Mesothelial cell of epicardium (in vitro differentiated cells): ENCODE measurements around the gene CDC42EP4. TPM values are rescaled to one million over a fixed set of nuclear protein-coding genes. Genes with fewer than 3 reads are reported as not detected.

Source experiments
- DNase-seq, 2 experiments: peaks; one replicate each; pipeline ENCODE4 v3.0.0; 2021; ENCODE audit warnings: low spot score in 2 of 2; ENCODE audit not compliant: unreplicated experiment in 2 of 2
- H3K27ac Mint-ChIP-seq: 2 replicates; pipeline ENCODE4 v1.8.0; 2021; ENCODE audit warnings: mixed read lengths
- H3K27me3 Mint-ChIP-seq: 2 replicates; pipeline ENCODE4 v1.8.0; 2021; ENCODE audit warnings: low read depth, mixed read lengths
- H3K36me3 Mint-ChIP-seq: 2 replicates; pipeline ENCODE4 v1.8.0; 2021; ENCODE audit warnings: mixed read lengths
- H3K4me1 Mint-ChIP-seq: 2 replicates; pipeline ENCODE4 v1.8.0; 2021; ENCODE audit warnings: mixed read lengths
- H3K4me3 Mint-ChIP-seq: 2 replicates; pipeline ENCODE4 v1.8.0; 2021; ENCODE audit warnings: mild to moderate bottlenecking, moderate library complexity, mixed read lengths
- H3K9me3 Mint-ChIP-seq: 2 replicates; pipeline ENCODE4 v1.8.0; 2021; ENCODE audit warnings: mixed read lengths
- total RNA-seq: library from RNA; stranded (reverse); gene quantifications from 3 replicates; pipeline ENCODE4 v1.2.1, GENCODE V29; 2021
- TF ChIP-seq, protein P1 (sequence below): fragments of 200-600 bp; sonication (generic); IDR thresholded peaks from one replicate; pipeline ENCODE4 v1.5.0; 2021; ENCODE audit warnings: antibody characterized with exemption; ENCODE audit not compliant: unreplicated experiment

Gene CDC42EP4
- total RNA-seq, 1 donor from 2014 or later = 70.3 TPM

DNA sequence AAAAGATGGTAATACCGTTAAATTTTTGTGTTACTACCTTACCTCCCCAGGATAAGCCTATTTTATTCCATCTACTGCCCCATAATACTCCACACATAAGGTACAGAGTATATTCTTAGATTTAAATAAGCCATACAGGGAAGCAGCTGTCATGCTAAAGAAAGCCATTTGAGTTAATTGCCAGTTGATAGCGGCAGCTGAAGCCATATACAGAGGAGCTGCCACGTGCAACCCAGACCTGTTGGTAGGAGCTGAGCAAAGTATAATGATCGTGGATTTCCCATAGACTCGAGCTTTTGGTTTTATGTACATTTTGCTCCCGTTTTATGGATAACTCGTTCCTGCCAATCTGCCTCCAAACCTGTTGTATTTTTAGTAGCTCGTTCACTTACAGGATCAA is 62.1 kb downstream of the CDC42EP4 start:
- Mint-ChIP-seq H3K36me3 (peaks cover 5% of the 10 kb centered on the region), H3K4me1 (no peaks in the 10 kb centered on the region), H3K9me3 (no peaks in the 10 kb centered on the region), H3K4me3 (no peak overlapping the region), H3K27ac (no peak overlapping the region), H3K27me3 (no peaks in the 10 kb centered on the region)
- DNase-seq = no peak
- TF ChIP-seq, protein P1, sequence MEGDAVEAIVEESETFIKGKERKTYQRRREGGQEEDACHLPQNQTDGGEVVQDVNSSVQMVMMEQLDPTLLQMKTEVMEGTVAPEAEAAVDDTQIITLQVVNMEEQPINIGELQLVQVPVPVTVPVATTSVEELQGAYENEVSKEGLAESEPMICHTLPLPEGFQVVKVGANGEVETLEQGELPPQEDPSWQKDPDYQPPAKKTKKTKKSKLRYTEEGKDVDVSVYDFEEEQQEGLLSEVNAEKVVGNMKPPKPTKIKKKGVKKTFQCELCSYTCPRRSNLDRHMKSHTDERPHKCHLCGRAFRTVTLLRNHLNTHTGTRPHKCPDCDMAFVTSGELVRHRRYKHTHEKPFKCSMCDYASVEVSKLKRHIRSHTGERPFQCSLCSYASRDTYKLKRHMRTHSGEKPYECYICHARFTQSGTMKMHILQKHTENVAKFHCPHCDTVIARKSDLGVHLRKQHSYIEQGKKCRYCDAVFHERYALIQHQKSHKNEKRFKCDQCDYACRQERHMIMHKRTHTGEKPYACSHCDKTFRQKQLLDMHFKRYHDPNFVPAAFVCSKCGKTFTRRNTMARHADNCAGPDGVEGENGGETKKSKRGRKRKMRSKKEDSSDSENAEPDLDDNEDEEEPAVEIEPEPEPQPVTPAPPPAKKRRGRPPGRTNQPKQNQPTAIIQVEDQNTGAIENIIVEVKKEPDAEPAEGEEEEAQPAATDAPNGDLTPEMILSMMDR = no peak

DNA sequence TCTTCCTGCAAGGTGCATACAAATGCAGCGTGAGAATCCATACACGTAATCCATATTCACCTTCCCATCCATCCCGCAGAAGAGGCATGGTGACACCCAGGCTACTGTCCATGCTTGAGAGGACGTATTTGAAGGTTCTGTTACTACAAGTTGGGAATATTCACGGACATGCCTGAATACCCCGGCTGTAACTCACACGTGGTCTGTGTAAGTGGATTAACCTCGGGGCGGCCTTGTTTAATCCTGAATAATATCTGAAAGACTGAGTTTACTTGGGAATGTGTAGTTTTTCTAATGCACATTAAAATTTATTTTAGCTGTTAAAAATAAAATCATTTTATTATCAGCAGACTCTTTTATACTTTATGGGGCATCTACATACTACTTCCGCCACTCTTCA is 63.3 kb downstream of the CDC42EP4 start:
- Mint-ChIP-seq H3K36me3 (peaks cover 11% of the 10 kb centered on the region), H3K27me3 (no peaks in the 10 kb centered on the region), H3K27ac (no peak overlapping the region), H3K9me3 (no peaks in the 10 kb centered on the region), H3K4me1 (no peaks in the 10 kb centered on the region), H3K4me3 (no peak overlapping the region)
- TF ChIP-seq, protein P1 = no peak
- DNase-seq = no peak

DNA sequence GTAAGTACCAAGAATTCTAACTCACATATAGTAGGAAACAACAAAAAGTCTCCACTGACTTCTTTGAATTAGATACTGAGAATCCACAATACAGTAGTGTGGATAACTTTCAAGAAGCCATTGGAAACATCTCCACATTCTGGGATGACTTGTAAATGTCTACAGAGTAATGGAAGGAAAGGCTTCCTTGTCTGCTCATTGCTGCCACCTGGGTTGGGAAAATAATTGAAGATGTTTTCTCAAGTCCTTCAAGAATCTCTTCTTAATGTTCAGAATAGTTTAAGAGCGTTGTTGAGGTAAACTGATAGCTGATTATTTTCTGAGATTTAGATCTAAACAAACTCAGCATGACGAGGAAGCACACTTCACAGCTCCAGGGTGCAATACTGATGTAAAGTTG is 64.1 kb downstream of the CDC42EP4 start:
- no peaks in the 10 kb centered on the region for H3K9me3 Mint-ChIP-seq
- TF ChIP-seq, protein P1 = no peak
- H3K4me3 Mint-ChIP-seq = no peak overlapping the region
- H3K27ac Mint-ChIP-seq = no peak overlapping the region
- DNase-seq = no peak
- H3K36me3 Mint-ChIP-seq = peaks cover 13% of the 10 kb centered on the region
- H3K27me3 Mint-ChIP-seq = no peaks in the 10 kb centered on the region
- no peaks in the 10 kb centered on the region for H3K4me1 Mint-ChIP-seq

DNA sequence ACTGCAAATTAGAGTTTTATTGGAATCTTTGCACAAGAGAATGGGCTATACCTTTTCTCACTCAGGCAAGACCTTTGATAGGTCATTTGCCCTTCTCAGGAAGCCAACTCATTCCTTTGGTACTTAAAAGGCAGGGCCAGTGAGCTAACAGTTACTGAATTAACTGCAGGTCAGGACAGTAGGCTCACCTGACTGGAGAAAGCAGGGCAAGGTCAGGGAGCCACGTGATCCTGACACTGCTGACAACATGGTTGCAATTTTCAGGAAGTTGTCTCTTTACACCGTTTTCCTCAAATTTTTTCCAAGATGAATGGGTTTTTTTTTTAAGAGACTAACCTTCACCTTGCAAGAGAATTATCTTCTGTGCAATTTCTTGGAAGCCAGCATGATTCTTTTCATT is 71.2 kb downstream of the CDC42EP4 start:
- H3K27me3 Mint-ChIP-seq = no peaks in the 10 kb centered on the region
- no peaks in the 10 kb centered on the region for H3K9me3 Mint-ChIP-seq
- DNase-seq = no peak
- no peak overlapping the region for H3K27ac Mint-ChIP-seq
- H3K36me3 Mint-ChIP-seq = peaks cover 31% of the 10 kb centered on the region
- H3K4me1 Mint-ChIP-seq = peaks cover 10% of the 10 kb centered on the region
- TF ChIP-seq, protein P1 = no peak
- H3K4me3 Mint-ChIP-seq = no peak overlapping the region

DNA sequence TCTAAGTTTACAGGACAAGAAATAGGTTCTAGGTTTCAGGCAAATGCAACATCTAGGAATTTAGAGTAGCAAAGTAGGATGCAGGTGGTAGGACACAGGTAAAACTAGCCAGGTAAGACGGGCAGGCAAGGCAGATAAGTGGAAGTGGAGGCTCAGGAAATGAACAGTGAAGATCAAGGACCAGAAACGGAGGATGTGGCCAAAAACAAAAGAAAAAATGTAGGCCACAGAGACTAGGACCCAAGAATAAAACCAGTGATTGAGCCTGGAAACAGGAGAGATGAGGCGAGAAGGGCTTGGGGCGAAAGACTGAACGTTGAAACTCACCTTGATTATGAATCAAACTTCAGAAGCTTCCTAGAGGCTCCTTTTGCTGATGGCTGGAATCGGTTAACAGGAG is 74.1 kb downstream of the CDC42EP4 start:
- DNase-seq = no peak
- Mint-ChIP-seq H3K4me3 (no peak overlapping the region), H3K27ac (peak overlapping the region; percentile 13), H3K36me3 (peaks cover 23% of the 10 kb centered on the region), H3K27me3 (no peaks in the 10 kb centered on the region), H3K9me3 (no peaks in the 10 kb centered on the region), H3K4me1 (peaks cover 22% of the 10 kb centered on the region)
- TF ChIP-seq, protein P1 = no peak

DNA sequence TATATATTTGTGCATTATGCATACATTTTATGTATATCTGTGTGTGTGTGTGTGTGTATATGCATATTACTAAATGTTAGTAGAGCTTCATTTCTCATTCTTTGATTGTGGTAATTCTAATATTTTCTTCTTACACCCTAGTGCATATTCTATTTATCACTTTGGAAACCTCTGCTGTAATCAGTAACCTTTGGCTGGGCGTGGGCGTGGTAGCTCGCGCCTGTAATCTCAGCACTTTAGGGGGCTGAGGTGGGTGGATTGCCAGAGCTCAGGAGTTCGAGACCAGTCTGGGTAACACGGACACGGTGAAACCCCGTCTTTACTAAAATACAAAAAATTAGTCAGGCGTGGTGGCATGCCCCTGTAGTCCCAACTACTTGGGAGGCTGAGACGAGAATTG is 77.1 kb downstream of the CDC42EP4 start:
- no peaks in the 10 kb centered on the region for H3K27me3 Mint-ChIP-seq
- no peak for DNase-seq
- H3K4me1 Mint-ChIP-seq = peaks cover 38% of the 10 kb centered on the region
- no peak overlapping the region for H3K4me3 Mint-ChIP-seq
- peaks cover 18% of the 10 kb centered on the region for H3K36me3 Mint-ChIP-seq
- H3K27ac Mint-ChIP-seq = no peak overlapping the region
- no peaks in the 10 kb centered on the region for H3K9me3 Mint-ChIP-seq
- TF ChIP-seq, protein P1 = no peak
